ENCODE data around the gene CLEC18A. TPM values are rescaled to one million over a fixed set of nuclear protein-coding genes. Genes with fewer than 3 reads are reported as not detected.

Gene CLEC18A
- total and polyA plus RNA-seq, 10 donors: 0.47 to 5.3 (median 1.5) TPM

GRCh38 chr16:69906838-69907401 lies 44.2 kb upstream of the CLEC18A start:
- Histone ChIP-seq H3K36me3 (peaks cover 3 to 97% (median 35%) of the 10 kb centered on the region in 6 donors), H3K27ac (no peak overlapping the region), H3K27me3 (replicated peaks in 1 of 7) (no peaks in the 10 kb centered on the region), H3K4me1 (no peaks in the 10 kb centered on the region), H3K4me3 (no peak overlapping the region), H3K9me3 (no peaks in the 10 kb centered on the region)
- WGBS, 5 donors: 93 to 96% (median 95%) methylated on average over 6 of the region's 6 CpGs
- DNase-seq: no peak
- intact Hi-C loops (cut with DNase I; ENCODE audit: low total_unique reads): no loop called here
- TF ChIP-seq POLR2A (IDR thresholded peaks at IDR 0.05) (no peak), CTCF (IDR thresholded peaks at IDR 0.05 in 8 of 11, conservative IDR thresholded peaks at IDR 0.05 in 3 of 11) (no peak)

GRCh38 chr16:69909043-69909442 lies 42.1 kb upstream of the CLEC18A start:
- H3K4me3 ChIP-seq: no peak overlapping the region
- peaks cover 3 to 89% (median 30%) of the 10 kb centered on the region in 6 donors for H3K36me3 ChIP-seq
- TF ChIP-seq POLR2AphosphoS5 (IDR thresholded peaks at IDR 0.05): no peak
- TF ChIP-seq POLR2A (IDR thresholded peaks at IDR 0.05): no peak
- no peak for TF ChIP-seq CTCF (IDR thresholded peaks at IDR 0.05 in 8 of 11, conservative IDR thresholded peaks at IDR 0.05 in 3 of 11)
- 94 to 99% (median 97%) methylated on average over 8 of the region's 8 CpGs for WGBS, 5 donors
- no peak for DNase-seq
- intact Hi-C loops (cut with DNase I; ENCODE audit: low total_unique reads): no loop called here
- no peaks in the 10 kb centered on the region for H3K9me3 ChIP-seq
- H3K27ac ChIP-seq: no peak overlapping the region
- H3K4me1 ChIP-seq: no peaks in the 10 kb centered on the region
- no peaks in the 10 kb centered on the region for H3K27me3 ChIP-seq (replicated peaks in 1 of 7)

GRCh38 chr16:69909760-69910159 lies 41.4 kb upstream of the CLEC18A start:
- Histone ChIP-seq H3K27me3 (replicated peaks in 1 of 7) (no peaks in the 10 kb centered on the region), H3K36me3 (peaks cover 3 to 89% (median 30%) of the 10 kb centered on the region in 6 donors), H3K4me1 (no peaks in the 10 kb centered on the region), H3K4me3 (no peak overlapping the region), H3K9me3 (no peaks in the 10 kb centered on the region), H3K27ac (no peak overlapping the region)
- WGBS, 5 donors: 96 to 98% (median 96%) methylated on average over 7 of the region's 7 CpGs
- no peak for DNase-seq
- intact Hi-C loops (cut with DNase I; ENCODE audit: low total_unique reads): no loop called here
- TF ChIP-seq POLR2A (IDR thresholded peaks at IDR 0.05) (no peak), POLR2AphosphoS5 (IDR thresholded peaks at IDR 0.05) (no peak)

GRCh38 chr16:69910964-69911363 lies 40.2 kb upstream of the CLEC18A start:
- Histone ChIP-seq H3K4me3 (no peak overlapping the region), H3K27me3 (replicated peaks in 1 of 7) (no peaks in the 10 kb centered on the region), H3K4me1 (no peaks in the 10 kb centered on the region), H3K36me3 (peaks cover 3 to 87% (median 30%) of the 10 kb centered on the region in 6 donors), H3K27ac (no peak overlapping the region), H3K9me3 (no peaks in the 10 kb centered on the region)
- WGBS, 5 donors: 47 to 84% (median 62%) methylated on average over 3 of the region's 3 CpGs
- TF ChIP-seq POLR2A (IDR thresholded peaks at IDR 0.05): no peak
- TF ChIP-seq CTCF (IDR thresholded peaks at IDR 0.05 in 8 of 11, conservative IDR thresholded peaks at IDR 0.05 in 3 of 11): no peak
- no peak for TF ChIP-seq POLR2AphosphoS5 (IDR thresholded peaks at IDR 0.05)
- intact Hi-C loops (cut with DNase I; ENCODE audit: low total_unique reads): no loop called here
- DNase-seq: no peak
